Stimulated activated naive CD8-positive, alpha-beta T cell treated with anti-CD3 and anti-CD28 coated beads, Interleukin-15, Interleukin-2, amounts not matched to agents 100 ng/mL and 50 ng/mL, for 24 hours (primary cell): ENCODE measurements around the gene FOXJ1.

Source experiments
- H3K27ac Mint-ChIP-seq: one replicate; pipeline ENCODE4 v1.8.0; 2021; ENCODE audit warnings: mild to moderate bottlenecking, mixed read lengths
- H3K27me3 Mint-ChIP-seq: one replicate; pipeline ENCODE4 v1.8.0; 2021; ENCODE audit warnings: mixed read lengths
- H3K36me3 Mint-ChIP-seq: one replicate; pipeline ENCODE4 v1.8.0; 2021; ENCODE audit warnings: low read depth, mixed read lengths
- H3K4me1 Mint-ChIP-seq: one replicate; pipeline ENCODE4 v1.8.0; 2021; ENCODE audit warnings: low read depth, mixed read lengths
- H3K4me3 Mint-ChIP-seq: one replicate; pipeline ENCODE4 v1.8.0; 2021; ENCODE audit warnings: mild to moderate bottlenecking, mixed read lengths
- H3K9me3 Mint-ChIP-seq: one replicate; pipeline ENCODE4 v1.8.0; 2021; ENCODE audit warnings: mixed read lengths

FOXJ1 gene

GRCh38 chr17:76170114-76170513 is 29.1 kb upstream of the FOXJ1 start:
- Mint-ChIP-seq H3K27ac (no peak overlapping the region), H3K4me3 (no peak overlapping the region), H3K4me1 (peaks cover 6% of the 10 kb centered on the region), H3K36me3 (peaks cover 4% of the 10 kb centered on the region), H3K27me3 (no peaks in the 10 kb centered on the region), H3K9me3 (no peaks in the 10 kb centered on the region)

- Mint-ChIP-seq H3K27ac (no peak overlapping the region), H3K4me3 (no peak overlapping the region), H3K9me3 (no peaks in the 10 kb centered on the region), H3K27me3 (no peaks in the 10 kb centered on the region), H3K4me1 (peaks cover 6% of the 10 kb centered on the region), H3K36me3 (peaks cover 9% of the 10 kb centered on the region)
Observed at GRCh38 chr17:76166906-76167305, 25.9 kb upstream of the FOXJ1 start.

- H3K27ac Mint-ChIP-seq, result peak overlapping the region; percentile 38
- H3K36me3 Mint-ChIP-seq, result peaks cover 9% of the 10 kb centered on the region
Observed at GRCh38 chr17:76166168-76166567, 25.1 kb upstream of the FOXJ1 start.

GRCh38 chr17:76164331-76164730 is 23.3 kb upstream of the FOXJ1 start:
- H3K27me3 Mint-ChIP-seq, result no peaks in the 10 kb centered on the region
- H3K4me1 Mint-ChIP-seq, result peaks cover 6% of the 10 kb centered on the region
- H3K9me3 Mint-ChIP-seq, result no peaks in the 10 kb centered on the region
- H3K36me3 Mint-ChIP-seq, result peaks cover 9% of the 10 kb centered on the region
- peak overlapping the region; percentile 12 for H3K27ac Mint-ChIP-seq
- H3K4me3 Mint-ChIP-seq, result no peak overlapping the region

More at GRCh38 chr17:76166168-76166567, 25.1 kb upstream of the FOXJ1 start:
- Mint-ChIP-seq H3K27me3 (no peaks in the 10 kb centered on the region), H3K4me1 (peaks cover 6% of the 10 kb centered on the region), H3K4me3 (no peak overlapping the region), H3K9me3 (no peaks in the 10 kb centered on the region)

GRCh38 chr17:76163919-76164318 is 22.9 kb upstream of the FOXJ1 start:
- H3K27me3 Mint-ChIP-seq, result no peaks in the 10 kb centered on the region
- H3K36me3 Mint-ChIP-seq, result peaks cover 9% of the 10 kb centered on the region
- no peaks in the 10 kb centered on the region for H3K9me3 Mint-ChIP-seq
- peaks cover 6% of the 10 kb centered on the region for H3K4me1 Mint-ChIP-seq
- no peak overlapping the region for H3K4me3 Mint-ChIP-seq
- no peak overlapping the region for H3K27ac Mint-ChIP-seq

- H3K27ac Mint-ChIP-seq, result no peak overlapping the region
- H3K4me1 Mint-ChIP-seq, result peaks cover 6% of the 10 kb centered on the region
- H3K27me3 Mint-ChIP-seq, result no peaks in the 10 kb centered on the region
- no peak overlapping the region for H3K4me3 Mint-ChIP-seq
- H3K9me3 Mint-ChIP-seq, result no peaks in the 10 kb centered on the region
- H3K36me3 Mint-ChIP-seq, result peaks cover 14% of the 10 kb centered on the region
Observed at GRCh38 chr17:76161619-76162266, 20.7 kb upstream of the FOXJ1 start.

- H3K9me3 Mint-ChIP-seq, result no peaks in the 10 kb centered on the region
- peaks cover 1% of the 10 kb centered on the region for H3K4me1 Mint-ChIP-seq
- H3K36me3 Mint-ChIP-seq, result peaks cover 10% of the 10 kb centered on the region
- no peak overlapping the region for H3K4me3 Mint-ChIP-seq
- no peaks in the 10 kb centered on the region for H3K27me3 Mint-ChIP-seq
- no peak overlapping the region for H3K27ac Mint-ChIP-seq
Observed at GRCh38 chr17:76160896-76161528, 20.0 kb upstream of the FOXJ1 start.

GRCh38 chr17:76159157-76159556 is 18.1 kb upstream of the FOXJ1 start:
- Mint-ChIP-seq H3K36me3 (peaks cover 14% of the 10 kb centered on the region), H3K4me1 (peaks cover 4% of the 10 kb centered on the region), H3K9me3 (no peaks in the 10 kb centered on the region), H3K27me3 (no peaks in the 10 kb centered on the region), H3K4me3 (no peak overlapping the region), H3K27ac (no peak overlapping the region)

- Mint-ChIP-seq H3K4me1 (peaks cover 17% of the 10 kb centered on the region), H3K9me3 (no peaks in the 10 kb centered on the region), H3K27me3 (no peaks in the 10 kb centered on the region), H3K36me3 (peaks cover 13% of the 10 kb centered on the region), H3K27ac (no peak overlapping the region), H3K4me3 (no peak overlapping the region)
Observed at GRCh38 chr17:76157759-76158158, 16.7 kb upstream of the FOXJ1 start.

- no peaks in the 10 kb centered on the region for H3K27me3 Mint-ChIP-seq
- H3K4me1 Mint-ChIP-seq, result peaks cover 28% of the 10 kb centered on the region
- no peak overlapping the region for H3K27ac Mint-ChIP-seq
- peaks cover 13% of the 10 kb centered on the region for H3K36me3 Mint-ChIP-seq
- H3K4me3 Mint-ChIP-seq, result no peak overlapping the region
- H3K9me3 Mint-ChIP-seq, result no peaks in the 10 kb centered on the region
Observed at GRCh38 chr17:76156662-76156991, 15.6 kb upstream of the FOXJ1 start.

- peaks cover 13% of the 10 kb centered on the region for H3K36me3 Mint-ChIP-seq
- no peak overlapping the region for H3K27ac Mint-ChIP-seq
- H3K9me3 Mint-ChIP-seq, result no peaks in the 10 kb centered on the region
- H3K4me1 Mint-ChIP-seq, result peaks cover 33% of the 10 kb centered on the region
- no peak overlapping the region for H3K4me3 Mint-ChIP-seq
- H3K27me3 Mint-ChIP-seq, result no peaks in the 10 kb centered on the region
Observed at GRCh38 chr17:76155988-76156661, 15.1 kb upstream of the FOXJ1 start.

- H3K4me3 Mint-ChIP-seq, result no peak overlapping the region
- H3K36me3 Mint-ChIP-seq, result peaks cover 18% of the 10 kb centered on the region
Observed at GRCh38 chr17:76154936-76155845, 14.1 kb upstream of the FOXJ1 start.

GRCh38 chr17:76154292-76154691 is 13.2 kb upstream of the FOXJ1 start:
- no peaks in the 10 kb centered on the region for H3K9me3 Mint-ChIP-seq
- H3K4me3 Mint-ChIP-seq, result no peak overlapping the region
- no peaks in the 10 kb centered on the region for H3K27me3 Mint-ChIP-seq
- H3K27ac Mint-ChIP-seq, result no peak overlapping the region
- H3K36me3 Mint-ChIP-seq, result peaks cover 18% of the 10 kb centered on the region
- H3K4me1 Mint-ChIP-seq, result peaks cover 38% of the 10 kb centered on the region

More at GRCh38 chr17:76154936-76155845, 14.1 kb upstream of the FOXJ1 start:
- no peaks in the 10 kb centered on the region for H3K9me3 Mint-ChIP-seq
- no peaks in the 10 kb centered on the region for H3K27me3 Mint-ChIP-seq
- no peak overlapping the region for H3K27ac Mint-ChIP-seq
- H3K4me1 Mint-ChIP-seq, result peaks cover 38% of the 10 kb centered on the region

- Mint-ChIP-seq H3K27me3 (no peaks in the 10 kb centered on the region), H3K4me1 (peaks cover 38% of the 10 kb centered on the region), H3K27ac (peak overlapping the region; percentile 22), H3K9me3 (no peaks in the 10 kb centered on the region), H3K36me3 (peaks cover 21% of the 10 kb centered on the region), H3K4me3 (no peak overlapping the region)
Observed at GRCh38 chr17:76153640-76154039, 12.6 kb upstream of the FOXJ1 start.

GRCh38 chr17:76153202-76153601 is 12.2 kb upstream of the FOXJ1 start:
- no peaks in the 10 kb centered on the region for H3K9me3 Mint-ChIP-seq
- H3K27me3 Mint-ChIP-seq, result no peaks in the 10 kb centered on the region
- no peak overlapping the region for H3K4me3 Mint-ChIP-seq
- peaks cover 22% of the 10 kb centered on the region for H3K36me3 Mint-ChIP-seq
- peak overlapping the region; percentile 22 for H3K27ac Mint-ChIP-seq
- H3K4me1 Mint-ChIP-seq, result peaks cover 38% of the 10 kb centered on the region
